Mesenchymal stem cell (in vitro differentiated cells and primary cell): ENCODE measurements around the gene FRG2.

ENCODE experiments used
- DNase-seq: peaks from one replicate; pipeline ENCODE4 v3.0.0-alpha.2; 2013
- H2AFZ ChIP-seq: one replicate; pipeline ENCODE4 v1.6.1; 2013; ENCODE audit warnings: low read depth, mild to moderate bottlenecking, control low read depth, inconsistent platforms, low read length, moderate library complexity
- H2AK5ac ChIP-seq: 2 replicates; pipeline ENCODE4 v1.6.1; 2013; ENCODE audit warnings: low read length, moderate library complexity, mild to moderate bottlenecking, inconsistent platforms; ENCODE audit not compliant: severe bottlenecking
- H2BK120ac ChIP-seq: one replicate; pipeline ENCODE4 v1.6.1; 2013; ENCODE audit warnings: low read depth, mild to moderate bottlenecking, inconsistent platforms, low read length, moderate library complexity
- H2BK12ac ChIP-seq, 2 experiments: one replicate each; pipeline ENCODE4 v1.6.1; 2013; ENCODE audit warnings: inconsistent platforms in 2 of 2, low read length in 2 of 2, mild to moderate bottlenecking in 2 of 2, moderate library complexity in 2 of 2, control low read depth in 1 of 2
- H2BK15ac ChIP-seq: one replicate; pipeline ENCODE4 v1.6.1; 2013; ENCODE audit warnings: mild to moderate bottlenecking, low read depth, inconsistent platforms; ENCODE audit not compliant: poor library complexity, severe bottlenecking
- H2BK5ac ChIP-seq: 2 replicates; pipeline ENCODE4 v1.6.1; 2013; ENCODE audit warnings: low read depth, mild to moderate bottlenecking, low read length, control low read depth, inconsistent platforms; ENCODE audit not compliant: poor library complexity, severe bottlenecking
- H3K14ac ChIP-seq, 2 experiments: one replicate each; pipeline ENCODE4 v1.6.1; 2013; ENCODE audit warnings: inconsistent platforms in 2 of 2, low read length in 2 of 2, control low read depth in 1 of 2, mild to moderate bottlenecking in 1 of 2, moderate library complexity in 1 of 2
- H3K18ac ChIP-seq, 2 experiments: one replicate each; pipeline ENCODE4 v1.6.1; 2013; ENCODE audit warnings: inconsistent platforms in 2 of 2, low read length in 2 of 2, control low read depth in 1 of 2, low read depth in 1 of 2, mild to moderate bottlenecking in 1 of 2
- H3K23ac ChIP-seq, 2 experiments: one replicate each; pipeline ENCODE4 v1.6.1; 2013; ENCODE audit warnings: inconsistent platforms in 2 of 2, low read length in 2 of 2, mild to moderate bottlenecking in 2 of 2, moderate library complexity in 2 of 2, control low read depth in 1 of 2
- H3K27ac ChIP-seq: 2 replicates; pipeline ENCODE4 v1.5.1; 2013; ENCODE audit warnings: mild to moderate bottlenecking, moderate library complexity, low read length, control low read depth, inconsistent platforms; ENCODE audit not compliant: poor library complexity, severe bottlenecking
- H3K27me3 ChIP-seq, 2 experiments: 2 replicates each; pipeline versions ENCODE4 v1.6.1 to v1.7.0; 2013; ENCODE audit warnings: low read length in 2 of 2, mild to moderate bottlenecking in 2 of 2, moderate library complexity in 2 of 2, control low read depth in 1 of 2, inconsistent platforms in 1 of 2; ENCODE audit not compliant: control insufficient read depth in 1 of 2, insufficient read depth in 1 of 2
- H3K36me3 ChIP-seq, 2 experiments: 2 replicates each; pipeline versions ENCODE4 v1.6.1 to v1.7.0; 2013; ENCODE audit warnings: low read length in 2 of 2, control low read depth in 1 of 2, inconsistent platforms in 1 of 2, low read depth in 1 of 2, mild to moderate bottlenecking in 1 of 2; ENCODE audit not compliant: insufficient read depth in 2 of 2, control insufficient read depth in 1 of 2
- H3K4ac ChIP-seq, 2 experiments: one replicate each; pipeline ENCODE4 v1.6.1; 2013; ENCODE audit warnings: inconsistent platforms in 2 of 2, low read length in 2 of 2, mild to moderate bottlenecking in 2 of 2, moderate library complexity in 2 of 2, control low read depth in 1 of 2, low read depth in 1 of 2
- H3K4me1 ChIP-seq: 2 replicates; pipeline ENCODE4 v1.6.1; 2013; ENCODE audit warnings: low read depth, low read length, control low read depth; ENCODE audit not compliant: control insufficient read depth, insufficient read depth
- H3K4me2 ChIP-seq: 2 replicates; pipeline ENCODE4 v1.6.1; 2013; ENCODE audit warnings: low read length, mild to moderate bottlenecking, inconsistent platforms; ENCODE audit not compliant: poor library complexity, severe bottlenecking
- H3K4me3 ChIP-seq, 2 experiments: 2 replicates each; pipeline versions ENCODE4 v1.5.1 to v1.7.0; 2013; ENCODE audit warnings: low read length in 2 of 2, mild to moderate bottlenecking in 2 of 2, control low read depth in 1 of 2, low read depth in 1 of 2; ENCODE audit not compliant: insufficient read depth in 1 of 2
- H3K79me1 ChIP-seq: replicated peaks from 2 replicates; pipeline ENCODE4 v1.6.1; 2013; ENCODE audit warnings: mild to moderate bottlenecking, control low read depth, low read length, inconsistent platforms; ENCODE audit not compliant: poor library complexity, severe bottlenecking
- H3K9ac ChIP-seq: 2 replicates; pipeline ENCODE4 v1.7.0; 2013; ENCODE audit warnings: mild to moderate bottlenecking, low read length, moderate library complexity
- H3K9me3 ChIP-seq: 2 replicates; pipeline ENCODE4 v1.7.0; 2013; ENCODE audit warnings: mild to moderate bottlenecking, low read length; ENCODE audit not compliant: control insufficient read depth
- H4K8ac ChIP-seq: one replicate; pipeline ENCODE4 v1.6.1; 2013; ENCODE audit warnings: inconsistent platforms, mild to moderate bottlenecking, low read length, moderate library complexity
- H4K91ac ChIP-seq: one replicate; pipeline ENCODE4 v1.6.1; 2013; ENCODE audit warnings: mild to moderate bottlenecking, low read length, inconsistent platforms
- WGBS: methylation state at CpG from one replicate; pipeline ENCODE4 v1.1.7; 2013; ENCODE audit warnings: mixed read lengths; 5-methylcytosine and 5-hydroxymethylcytosine counted together

FRG2 gene

GRCh38 chr4:190018201-190018920, 8.7 kb downstream of the FRG2 start:
- H2AFZ ChIP-seq: no peak overlapping the region
- peaks cover 26% of the 10 kb centered on the region for H3K4me1 ChIP-seq
- DNase-seq: no peak
- WGBS: 19% methylated on average over 26 of the region's 38 CpGs
- H3K23ac ChIP-seq: no peak overlapping the region
- no peaks in the 10 kb centered on the region for H3K79me1 ChIP-seq
- no peak overlapping the region for H2BK15ac ChIP-seq
- H3K9ac ChIP-seq: no peak overlapping the region
- H3K27ac ChIP-seq: no peak overlapping the region
- no peak overlapping the region for H4K91ac ChIP-seq
- H4K8ac ChIP-seq: no peak overlapping the region
- H3K9me3 ChIP-seq: no peaks in the 10 kb centered on the region
- no peak overlapping the region for H3K4ac ChIP-seq
- no peak overlapping the region for H3K4me2 ChIP-seq
- H3K27me3 ChIP-seq: peaks cover 62 to 71% of the 10 kb centered on the region in 2 experiments
- no peak overlapping the region for H2BK5ac ChIP-seq
- H3K36me3 ChIP-seq: no peaks in the 10 kb centered on the region
- no peak overlapping the region for H2BK12ac ChIP-seq
- no peak overlapping the region for H3K4me3 ChIP-seq
- no peak overlapping the region for H3K18ac ChIP-seq
- no peak overlapping the region for H2AK5ac ChIP-seq
- no peak overlapping the region for H3K14ac ChIP-seq
- H2BK120ac ChIP-seq: no peak overlapping the region

GRCh38 chr4:190017357-190018200, 9.5 kb downstream of the FRG2 start:
- Histone ChIP-seq H3K14ac (no peak overlapping the region), H3K4me3 (peak overlapping the region in 1 of 2 experiments; percentile 8), H4K91ac (no peak overlapping the region), H3K23ac (no peak overlapping the region), H3K9ac (no peak overlapping the region), H2BK15ac (no peak overlapping the region), H4K8ac (no peak overlapping the region), H2BK5ac (no peak overlapping the region), H3K27me3 (peaks cover 59 to 71% of the 10 kb centered on the region in 2 experiments), H3K18ac (no peak overlapping the region), H3K79me1 (no peaks in the 10 kb centered on the region), H3K4ac (no peak overlapping the region), H3K9me3 (no peaks in the 10 kb centered on the region), H3K27ac (no peak overlapping the region), H2AK5ac (no peak overlapping the region), H3K4me2 (no peak overlapping the region), H2BK12ac (no peak overlapping the region), H2AFZ (no peak overlapping the region), H3K36me3 (no peaks in the 10 kb centered on the region), H2BK120ac (no peak overlapping the region), H3K4me1 (peaks cover 26% of the 10 kb centered on the region)
- 5% methylated on average over 59 of the region's 62 CpGs for WGBS
- no peak for DNase-seq

GRCh38 chr4:190016369-190017289, 10.4 kb downstream of the FRG2 start:
- no peak overlapping the region for H3K23ac ChIP-seq
- H2BK120ac ChIP-seq: no peak overlapping the region
- H3K14ac ChIP-seq: no peak overlapping the region
- H2BK5ac ChIP-seq: no peak overlapping the region
- no peak overlapping the region for H4K91ac ChIP-seq
- H3K27ac ChIP-seq: no peak overlapping the region
- H3K9ac ChIP-seq: no peak overlapping the region
- H2BK12ac ChIP-seq: no peak overlapping the region
- no peak overlapping the region for H3K4ac ChIP-seq
- H3K27me3 ChIP-seq: peaks cover 59 to 71% of the 10 kb centered on the region in 2 experiments
- no peak overlapping the region for H4K8ac ChIP-seq
- no peak overlapping the region for H2AK5ac ChIP-seq
- no peak for DNase-seq
- H3K4me2 ChIP-seq: no peak overlapping the region
- H3K18ac ChIP-seq: no peak overlapping the region
- H3K4me1 ChIP-seq: peaks cover 26% of the 10 kb centered on the region
- H3K79me1 ChIP-seq: no peaks in the 10 kb centered on the region
- H2AFZ ChIP-seq: no peak overlapping the region
- no peaks in the 10 kb centered on the region for H3K9me3 ChIP-seq
- 32% methylated on average over 43 of the region's 43 CpGs for WGBS
- no peak overlapping the region for H3K4me3 ChIP-seq
- no peak overlapping the region for H2BK15ac ChIP-seq
- H3K36me3 ChIP-seq: no peaks in the 10 kb centered on the region
